ENCODE data around the gene IQCN. TPM values are rescaled to one million over a fixed set of nuclear protein-coding genes. Genes with fewer than 3 reads are reported as not detected.

IQCN gene
- total RNA-seq, 4 donors from 2014 or later, result 0.23 to 3.1 (median 0.96) TPM

DNA sequence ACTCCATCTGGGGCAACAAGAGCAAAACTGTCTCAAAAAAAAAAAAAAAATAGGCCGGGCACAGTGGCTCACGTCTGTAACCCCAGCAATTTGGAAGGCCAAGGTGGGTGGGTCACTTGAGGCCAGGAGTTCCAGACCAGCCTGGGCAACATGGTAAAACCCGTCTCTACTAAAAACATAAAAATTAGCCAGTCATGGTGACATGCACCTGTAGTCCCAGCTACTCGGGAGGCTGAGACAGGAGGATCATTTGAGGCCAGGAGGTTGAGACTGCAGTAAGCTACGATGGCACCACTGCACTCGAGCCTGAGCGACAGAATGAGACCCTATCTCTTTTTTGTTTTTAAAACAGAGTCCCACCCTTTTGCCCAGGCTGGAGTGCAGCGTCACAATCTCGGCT lies 3.9 kb downstream of the IQCN start:
- H3K27ac ChIP-seq, result no peak overlapping the region
- H3K36me3 ChIP-seq, result peaks cover 7 to 40% (median 11%) of the 10 kb centered on the region in 3 donors
- 78 to 85% methylated on average over 8 to 9 of the region's 9 CpGs for WGBS, 2 donors
- no peak overlapping the region for H3K4me3 ChIP-seq
- no peak for DNase-seq
- intact Hi-C loops (cut with DNase I), result no loop called here
- peaks cover 13 to 43% (median 14%) of the 10 kb centered on the region in 3 donors for H3K4me1 ChIP-seq
- TF ChIP-seq, protein P1, sequence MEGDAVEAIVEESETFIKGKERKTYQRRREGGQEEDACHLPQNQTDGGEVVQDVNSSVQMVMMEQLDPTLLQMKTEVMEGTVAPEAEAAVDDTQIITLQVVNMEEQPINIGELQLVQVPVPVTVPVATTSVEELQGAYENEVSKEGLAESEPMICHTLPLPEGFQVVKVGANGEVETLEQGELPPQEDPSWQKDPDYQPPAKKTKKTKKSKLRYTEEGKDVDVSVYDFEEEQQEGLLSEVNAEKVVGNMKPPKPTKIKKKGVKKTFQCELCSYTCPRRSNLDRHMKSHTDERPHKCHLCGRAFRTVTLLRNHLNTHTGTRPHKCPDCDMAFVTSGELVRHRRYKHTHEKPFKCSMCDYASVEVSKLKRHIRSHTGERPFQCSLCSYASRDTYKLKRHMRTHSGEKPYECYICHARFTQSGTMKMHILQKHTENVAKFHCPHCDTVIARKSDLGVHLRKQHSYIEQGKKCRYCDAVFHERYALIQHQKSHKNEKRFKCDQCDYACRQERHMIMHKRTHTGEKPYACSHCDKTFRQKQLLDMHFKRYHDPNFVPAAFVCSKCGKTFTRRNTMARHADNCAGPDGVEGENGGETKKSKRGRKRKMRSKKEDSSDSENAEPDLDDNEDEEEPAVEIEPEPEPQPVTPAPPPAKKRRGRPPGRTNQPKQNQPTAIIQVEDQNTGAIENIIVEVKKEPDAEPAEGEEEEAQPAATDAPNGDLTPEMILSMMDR (IDR thresholded peaks at IDR 0.05), result no peak
- TF ChIP-seq POLR2A (IDR thresholded peaks at IDR 0.05), result no peak
- no peaks in the 10 kb centered on the region for H3K9me3 ChIP-seq
- no peaks in the 10 kb centered on the region for H3K27me3 ChIP-seq

DNA sequence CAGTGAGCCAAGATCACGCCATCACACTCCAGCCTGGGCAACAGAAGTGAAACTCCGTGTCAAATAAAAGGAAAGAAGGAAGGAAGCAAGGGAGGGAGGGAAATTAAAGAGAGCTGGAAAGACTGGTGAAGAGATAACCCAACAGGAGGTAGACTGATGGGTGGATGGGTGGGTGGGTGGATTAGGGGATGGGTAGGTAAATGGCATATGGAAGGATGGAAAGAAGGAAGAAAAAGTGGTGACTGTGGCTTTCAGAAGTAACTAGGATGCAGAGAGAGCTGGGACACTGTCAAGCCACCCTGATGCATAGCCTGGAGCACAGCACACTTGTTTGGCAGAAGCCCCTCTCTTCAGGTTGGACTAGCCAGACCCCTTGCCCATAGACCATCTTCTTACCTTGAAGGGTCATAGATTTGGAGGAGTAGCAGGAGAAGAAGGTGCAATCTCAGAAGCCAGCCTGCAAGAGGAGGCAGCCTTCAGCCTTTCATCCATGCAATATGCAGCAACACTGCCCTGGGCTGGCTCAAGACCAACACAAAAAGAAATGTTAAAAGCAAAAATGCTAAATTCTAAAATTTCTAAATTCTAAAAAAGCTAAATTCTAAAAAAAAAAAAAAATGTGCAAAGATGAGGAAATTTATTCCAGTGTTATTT lies 5.1 kb downstream of the IQCN start:
- intact Hi-C loops (cut with DNase I), result no loop called here
- no peak overlapping the region for H3K4me3 ChIP-seq
- TF ChIP-seq, protein P1 (IDR thresholded peaks at IDR 0.05), result no peak
- TF ChIP-seq POLR2A (IDR thresholded peaks at IDR 0.05), result no peak
- WGBS, 2 donors, result 59 to 64% methylated on average over 2 of the region's 2 CpGs
- peaks cover 1 to 32% (median 2%) of the 10 kb centered on the region in 3 donors for H3K4me1 ChIP-seq
- H3K27ac ChIP-seq, result no peak overlapping the region
- H3K36me3 ChIP-seq, result peaks cover 7 to 52% (median 11%) of the 10 kb centered on the region in 3 donors
- H3K9me3 ChIP-seq, result no peaks in the 10 kb centered on the region
- no peaks in the 10 kb centered on the region for H3K27me3 ChIP-seq
- DNase-seq, result no peak

DNA sequence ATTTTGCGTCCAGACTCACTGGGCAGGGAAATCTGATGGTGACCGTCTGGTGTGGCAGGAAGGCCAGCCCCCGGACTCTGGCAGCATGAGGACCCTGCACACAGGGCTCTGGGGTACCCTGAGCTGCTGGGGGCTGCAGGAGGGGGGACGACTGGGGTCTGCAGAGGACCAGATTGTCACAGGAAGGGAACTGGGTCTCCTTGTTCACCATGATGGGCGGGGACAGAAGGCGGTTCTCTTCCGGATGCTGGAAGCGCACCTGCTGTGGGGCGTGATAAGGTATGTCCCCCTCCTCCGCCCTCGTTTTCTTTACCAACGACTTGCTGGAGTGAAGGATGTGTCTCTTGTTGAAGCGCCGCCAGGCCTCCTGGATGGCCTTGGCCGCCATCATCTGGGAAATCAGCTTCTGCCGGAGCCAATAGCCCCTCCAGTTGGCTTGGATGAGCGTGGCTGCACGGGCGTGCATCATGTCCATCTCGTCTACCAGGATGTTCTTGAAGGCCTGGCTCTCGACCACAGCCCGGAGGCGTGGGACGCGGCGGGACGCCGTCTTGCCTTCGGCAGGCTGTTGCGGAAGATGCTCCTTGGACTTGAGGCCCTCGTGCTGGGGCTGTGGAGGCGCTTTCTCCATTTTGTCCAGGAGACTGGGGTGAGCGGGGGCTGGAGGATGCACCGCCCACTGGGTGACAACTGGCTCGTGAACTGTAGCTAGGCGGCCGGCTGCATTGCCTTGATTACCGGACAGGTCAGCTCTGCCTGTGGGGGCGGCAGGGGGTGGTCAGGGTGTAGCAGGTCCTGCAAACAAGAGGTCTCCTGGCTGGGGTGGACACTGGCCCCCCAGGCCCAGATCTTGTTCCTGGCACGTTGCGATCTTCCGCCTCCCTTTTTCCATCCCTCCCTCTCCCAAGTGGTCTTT lies 7.2 kb downstream of the IQCN start:
- peaks cover 7 to 61% (median 11%) of the 10 kb centered on the region in 3 donors for H3K36me3 ChIP-seq
- no peak for DNase-seq
- WGBS, 2 donors, result 88 to 98% methylated on average over 16 to 19 of the region's 42 CpGs

DNA sequence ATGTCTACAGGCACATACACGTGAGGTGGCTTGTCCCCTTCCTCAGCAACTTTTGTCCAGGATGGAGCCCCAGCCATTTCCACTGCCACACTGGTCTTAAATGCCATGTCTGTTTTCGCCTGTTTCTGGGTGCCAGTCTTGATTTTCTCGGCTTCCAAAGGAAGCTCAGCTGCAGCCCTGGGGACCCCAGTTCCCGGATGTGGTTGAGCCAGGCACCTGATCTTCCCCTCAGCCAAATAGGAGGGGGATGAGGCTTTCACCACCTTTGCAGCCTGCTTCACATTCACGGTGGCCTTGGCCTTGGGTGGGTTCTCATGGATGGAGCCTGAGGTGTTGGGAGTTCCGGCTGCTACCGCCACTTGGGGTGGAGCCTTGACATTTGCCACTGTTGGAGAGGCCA lies 8.7 kb downstream of the IQCN start:
- H3K9me3 ChIP-seq, result no peaks in the 10 kb centered on the region
- WGBS, 2 donors, result 90 to 100% methylated on average over 1 to 3 of the region's 7 CpGs
- H3K27ac ChIP-seq, result no peak overlapping the region
- intact Hi-C loops (cut with DNase I), result no loop called here
- no peaks in the 10 kb centered on the region for H3K27me3 ChIP-seq
- no peak for DNase-seq
- peaks cover 7 to 61% (median 11%) of the 10 kb centered on the region in 3 donors for H3K36me3 ChIP-seq
- H3K4me1 ChIP-seq, result no peaks in the 10 kb centered on the region
- H3K4me3 ChIP-seq, result no peak overlapping the region
- TF ChIP-seq, protein P1 (IDR thresholded peaks at IDR 0.05), result no peak
- no peak for TF ChIP-seq POLR2A (IDR thresholded peaks at IDR 0.05)

More for the DNA sequence above, 7.2 kb downstream of the IQCN start:
- Histone ChIP-seq H3K9me3 (no peaks in the 10 kb centered on the region), H3K27ac (no peak overlapping the region), H3K4me1 (peaks cover 0 to 10% (median 0%) of the 10 kb centered on the region in 3 donors), H3K27me3 (no peaks in the 10 kb centered on the region), H3K4me3 (no peak overlapping the region)
- TF ChIP-seq, protein P1 (IDR thresholded peaks at IDR 0.05), result no peak
- no peak for TF ChIP-seq POLR2A (IDR thresholded peaks at IDR 0.05)
- intact Hi-C loops (cut with DNase I), result no loop called here

Measured in esophagus squamous epithelium (tissue), 5 donors.